K562 (cell line): ENCODE results near the gene SREBF1. TPM values are rescaled to one million over a fixed set of nuclear protein-coding genes. Genes with fewer than 3 reads are reported as not detected.
A peak's percentile ranks its signal among the peaks of the same experiment; 100 is the strongest.

Experiments used
- ATAC-seq: fragments of 200-7000 bp; cut with Tn5 transposase; 3 replicates; pipeline ENCODE4 v1.9.1; 2020; ENCODE audit warnings: moderate library complexity
- BruUV-seq: library from RNA; stranded (reverse); fragments of 400-500 nt; replicated peaks from 2 replicates; lab custom pipeline; 2021; lab: Mats Ljungman, UMichigan
- CTCF ChIA-PET: fragments of 300-600 bp; formaldehyde crosslinking; extraction: SDS; loops from one replicate; lab custom pipeline; 2021; ENCODE audit warnings: low intra/inter-chr PET ratio; lab: Yijun Ruan, JAX
- POLR2A ChIA-PET: fragments of 300-600, 350-650 bp; sonication (Branson Sonifier 250); formaldehyde crosslinking; extraction: SDS; loops from one replicate; lab custom pipeline; 2021; ENCODE audit warnings: antibody characterized with exemption, inconsistent platforms; lab: Yijun Ruan, JAX
- DNase-seq, 4 experiments: peaks; one replicate each; pipeline versions ENCODE4 v3.0.0 to v3.0.0-alpha.2; 2011 to 2018; ENCODE audit warnings: low spot score in 3 of 4, mixed read lengths in 3 of 4; ENCODE audit errors: extremely low read depth in 1 of 4
- FAIRE-seq: peaks from 2 replicates; lab custom pipeline; 2011; peaks lifted over from hg19 to GRCh38; lab: Jason Lieb, UNC
- H2AFZ ChIP-seq: 2 replicates; pipeline ENCODE4 v1.6.0; 2011; ENCODE audit warnings: low read depth, low read length, control low read depth, inconsistent platforms
- H3K27ac ChIP-seq: fragments of 200-600 bp; 3 replicates; pipeline ENCODE4 v1.8.0; 2011; ENCODE audit warnings: low read depth, mild to moderate bottlenecking, control low read depth, inconsistent platforms, low read length, moderate library complexity, mixed read lengths; ENCODE audit errors: extremely low read depth
- H3K27me3 ChIP-seq, 2 experiments: fragments of 300-600 bp in 1 of 2; 2 replicates in 1 of 2; 3 replicates in 1 of 2; pipeline versions ENCODE4 v1.6.0 to v1.8.0; 2011; ENCODE audit warnings: inconsistent platforms in 2 of 2, low read length in 2 of 2, mild to moderate bottlenecking in 1 of 2, mixed read lengths in 1 of 2, moderate library complexity in 1 of 2; ENCODE audit not compliant: control insufficient read depth in 2 of 2, insufficient read depth in 2 of 2
- H3K36me3 ChIP-seq: fragments of 300-600 bp; 3 replicates; pipeline ENCODE4 v1.8.0; 2011; ENCODE audit warnings: mild to moderate bottlenecking, low read length, inconsistent platforms; ENCODE audit not compliant: control insufficient read depth, insufficient read depth
- H3K4me1 ChIP-seq, 2 experiments: fragments of 200-600 bp in 1 of 2; replicated peaks in 1 of 2; 2 replicates in 1 of 2; 3 replicates in 1 of 2; pipeline versions ENCODE4 v1.5.1 to v1.8.0; 2011; ENCODE audit warnings: inconsistent platforms in 2 of 2, low read length in 2 of 2, mild to moderate bottlenecking in 1 of 2, mixed read lengths in 1 of 2, moderate library complexity in 1 of 2; ENCODE audit not compliant: control insufficient read depth in 2 of 2, insufficient read depth in 2 of 2
- H3K4me2 ChIP-seq: 2 replicates; pipeline ENCODE4 v1.6.1; 2011; ENCODE audit warnings: low read length, control low read depth, inconsistent platforms, mixed read lengths; ENCODE audit not compliant: insufficient read depth
- H3K4me3 ChIP-seq: fragments of 200-600 bp; sonication (generic), shearing (Covaris generic); 2 replicates; pipeline ENCODE4 v1.5.1; 2016; ENCODE audit warnings: control low read depth, inconsistent platforms
- H3K79me2 ChIP-seq: fragments of 200-600 bp; 3 replicates; pipeline ENCODE4 v1.8.0; 2011; ENCODE audit warnings: low read length, inconsistent platforms; ENCODE audit not compliant: control insufficient read depth, insufficient read depth
- H3K9ac ChIP-seq, 2 experiments: 2 replicates each; pipeline versions ENCODE4 v1.6.0 to v1.6.1; 2011; ENCODE audit warnings: low read depth in 2 of 2, low read length in 2 of 2, control low read depth in 1 of 2, inconsistent platforms in 1 of 2, mild to moderate bottlenecking in 1 of 2, mixed read lengths in 1 of 2; ENCODE audit not compliant: insufficient read depth in 1 of 2
- H3K9me1 ChIP-seq: one replicate; pipeline ENCODE4 v1.6.0; 2011; ENCODE audit warnings: inconsistent platforms, mild to moderate bottlenecking, low read length, moderate library complexity; ENCODE audit not compliant: control insufficient read depth, insufficient read depth
- H3K9me3 ChIP-seq: replicated peaks from 2 replicates; pipeline ENCODE4 v1.5.1; 2011; ENCODE audit warnings: low read depth, low read length, inconsistent platforms; ENCODE audit not compliant: control insufficient read depth, insufficient read depth
- H4K20me1 ChIP-seq: replicated peaks from 2 replicates; pipeline ENCODE4 v1.6.1; 2011; ENCODE audit warnings: low read length, inconsistent platforms, mixed read lengths; ENCODE audit not compliant: control insufficient read depth, insufficient read depth
- BCOR ChIP-seq: fragments of 450-650 bp; IDR thresholded peaks from 2 replicates; pipeline ENCODE4 v1.6.1; 2016
- C11orf30 ChIP-seq: fragments of 450-650 bp; IDR thresholded peaks from 2 replicates; pipeline ENCODE4 v1.6.1; 2016; ENCODE audit warnings: low read depth, mild to moderate bottlenecking
- LARP7 ChIP-seq: fragments of 450-650 bp; IDR thresholded peaks from 2 replicates; pipeline ENCODE4 v1.6.1; 2016
- MYNN ChIP-seq, 2 experiments: sonication (generic); formaldehyde crosslinking in 1 of 2; IDR thresholded peaks; 2 replicates each; pipeline versions ENCODE4 v1.5.0 to v1.6.1; 2016 to 2020; ENCODE audit warnings: antibody characterized with exemption in 1 of 2, missing genetic modification reagents in 1 of 2
- NR2C2 ChIP-seq, 2 experiments: fragments of 200-800 bp in 1 of 2; sonication (Bioruptor generic) in 1 of 2; sonication (generic) in 1 of 2; formaldehyde crosslinking in 1 of 2; IDR thresholded peaks; 2 replicates each; pipeline versions ENCODE4 v1.6.1 to v1.8.0; 2016 to 2022; ENCODE audit warnings: mild to moderate bottlenecking in 1 of 2, missing compliant biosample characterization in 1 of 2, missing genetic modification characterization in 1 of 2, missing genetic modification reagents in 1 of 2
- SMARCA5 ChIP-seq: fragments of 450-650 bp; IDR thresholded peaks from 2 replicates; pipeline ENCODE4 v1.6.1; 2016
- ZFP36 ChIP-seq: fragments of 150-350 bp; IDR thresholded peaks from 2 replicates; pipeline ENCODE4 v1.6.1; 2018; ENCODE audit warnings: low read length, low read depth; ENCODE audit not compliant: partially characterized antibody
- ZFX ChIP-seq: sonication (generic); formaldehyde crosslinking; IDR thresholded peaks from 2 replicates; pipeline ENCODE4 v1.8.0; 2022; ENCODE audit warnings: mild to moderate bottlenecking, missing genetic modification reagents, moderate library complexity
- ZKSCAN3 ChIP-seq: fragments of 250-450 bp; sonication (Bioruptor Pico); IDR thresholded peaks from 2 replicates; pipeline ENCODE4 v1.4.0; 2020
- ZNF217 ChIP-seq: sonication (generic); formaldehyde crosslinking; IDR thresholded peaks from 2 replicates; pipeline ENCODE4 v1.8.0; 2022; ENCODE audit warnings: mild to moderate bottlenecking, missing genetic modification reagents
- ZNF316 ChIP-seq: fragments of 450-650 bp; IDR thresholded peaks from 2 replicates; pipeline ENCODE4 v1.6.1; 2016
- WGBS: fragments of 100-300 bp; shearing (Covaris generic); methylation state at CpG from one replicate; pipeline ENCODE4 v1.1.6; 2016; ENCODE audit warnings: low coverage, mixed read lengths; ENCODE audit not compliant: insufficient coverage; ENCODE audit errors: missing lambda C conversion rate; 5-methylcytosine and 5-hydroxymethylcytosine counted together
- in situ Hi-C: fragments of 300-500 bp; cut with MboI; formaldehyde crosslinking; loops from 4 replicates; pipeline ENCODE4 v1.15.0; 2018; ENCODE audit warnings: inconsistent platforms, mixed read lengths
- intact Hi-C: fragments of 100-400 bp; cut with micrococcal nuclease; formaldehyde crosslinking; loops from 2 replicates; pipeline ENCODE4 v1.14.2; 2022
- polyA plus RNA-seq, 8 experiments: library from polyadenylated mRNA; depleted of rRNA in 4 of 8; stranded (reverse) in 5 of 8; unstranded in 3 of 8; fragments of >200 nt; fragmentation: Nextera tagmentation in 2 of 8; fragmentation: Illumina TruSeq in 1 of 8; extraction: Ambion mirVana in 2 of 8; extraction: Trizol in 1 of 8; gene quantifications; 2 replicates each; pipeline versions ENCODE4 v1.2.1 to v1.2.3, GENCODE V29; 2011 to 2014; ENCODE audit warnings: inconsistent platforms in 1 of 8, missing spikeins in 1 of 8
- total RNA-seq, 7 experiments: library from RNA; depleted of rRNA in 6 of 7; stranded (reverse); fragments of >200 nt in 6 of 7; fragmentation: Illumina TruSeq in 2 of 7; extraction: Trizol in 2 of 7; gene quantifications; 2 replicates each; pipeline versions ENCODE4 v1.2.1 to v1.2.3, GENCODE V29; 2011 to 2021; ENCODE audit warnings: low replicate concordance in 1 of 7
- TF ChIP-seq, protein P1 (sequence below), 2 experiments: fragments of 450-650 bp in 1 of 2; sonication (generic) in 1 of 2; formaldehyde crosslinking in 1 of 2; IDR thresholded peaks; 2 replicates each; pipeline versions ENCODE4 v1.7.1 to v1.9.0; 2016 to 2022; ENCODE audit warnings: inconsistent platforms in 1 of 2, mild to moderate bottlenecking in 1 of 2, missing genetic modification reagents in 1 of 2

SREBF1 gene
- total and polyA plus RNA-seq, 9 of the 15 experiments (the other 6 are each of a cell fraction or from before 2014, with no cell fraction given): 1.6 to 169 (median 69.4) TPM

DNA sequence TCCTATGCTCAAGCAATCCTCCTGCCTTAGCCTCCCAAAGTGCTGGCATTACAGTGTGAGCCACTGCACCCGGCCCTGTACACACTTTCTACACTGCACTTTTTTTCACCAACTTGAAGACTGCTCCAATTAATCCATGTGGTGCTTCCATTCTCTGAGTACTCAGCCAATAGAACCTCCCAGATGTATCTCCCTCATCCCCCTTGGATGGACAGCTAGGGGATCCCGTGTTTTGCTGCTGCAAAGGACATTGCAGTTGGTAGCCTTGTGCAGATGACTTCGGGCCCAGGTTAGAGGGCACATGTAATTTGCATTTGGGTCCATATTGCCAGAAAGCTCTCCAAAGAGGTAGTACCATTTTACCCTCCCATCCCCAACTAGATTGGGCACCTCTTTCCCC is 59.9 kb downstream of the SREBF1 start (continued):
- no peak for TF ChIP-seq ZFX
- TF ChIP-seq LARP7: no peak

DNA sequence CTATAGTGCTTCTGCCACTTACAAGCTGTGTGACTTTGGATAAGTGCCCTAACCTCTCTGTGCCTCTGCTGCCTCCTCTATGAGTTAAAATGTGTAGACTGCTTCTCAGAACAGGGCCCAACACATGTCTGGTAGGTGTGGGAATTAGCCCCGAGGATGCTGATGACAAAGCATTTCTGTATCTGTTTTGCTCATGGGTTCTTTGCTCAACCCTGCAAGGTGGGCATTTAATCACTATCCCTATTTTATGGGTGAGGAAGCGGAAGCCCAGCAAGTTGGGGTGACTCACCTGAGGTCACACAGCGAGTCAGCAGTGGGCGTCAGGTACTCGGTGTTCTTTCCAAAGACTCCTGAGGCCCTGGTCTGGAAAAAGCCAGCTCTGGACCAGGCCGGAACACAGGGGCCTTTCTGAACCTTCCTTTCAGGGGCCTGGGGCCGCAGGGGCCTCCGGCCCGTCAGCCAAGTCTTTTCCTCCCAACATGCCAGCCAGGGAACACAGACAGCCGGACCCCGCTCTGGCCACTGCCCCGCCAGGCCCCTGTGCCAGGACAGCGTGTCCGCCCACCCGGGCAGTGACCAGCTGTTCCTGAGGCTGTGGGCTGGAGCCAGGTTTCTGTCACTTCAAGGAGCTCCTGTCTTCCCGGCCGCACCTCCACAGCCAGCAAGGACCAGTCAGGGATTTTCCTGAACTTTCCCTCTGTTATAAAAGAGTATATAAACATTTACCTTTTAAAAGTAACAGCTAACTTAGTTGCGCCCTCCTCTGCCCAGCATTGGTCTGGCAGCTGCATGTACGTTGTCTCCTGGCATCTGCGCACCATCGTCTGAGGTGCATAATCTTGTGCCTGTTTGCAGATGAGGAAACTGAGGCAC is 62.5 kb downstream of the SREBF1 start:
- H3K9me1 ChIP-seq: no peaks in the 10 kb centered on the region
- no TSS peak for BruUV-seq
- ChIA-PET POLR2A (interaction anchor here (0.9 to 1.0 kb wide), 2 partner anchors 10 to 11 kb away, joined by 3 to 6 read pairs; no protein-coding TSS in a partner anchor), CTCF (no interaction called here)
- no peaks in the 10 kb centered on the region for H3K36me3 ChIP-seq
- in situ Hi-C loops (no loop called here), intact Hi-C loops (no loop called here)
- peaks cover 0 to 17% of the 10 kb centered on the region in 2 experiments; a peak in 2 of 5 replicates for H3K4me1 ChIP-seq
- no peak overlapping the region for H3K4me3 ChIP-seq
- ATAC-seq (no peak), FAIRE-seq (no peak), DNase-seq (no peak)
- no peak overlapping the region for H3K27ac ChIP-seq
- H3K79me2 ChIP-seq: no peaks in the 10 kb centered on the region
- H3K9ac ChIP-seq: no peak overlapping the region; a peak in 1 of 4 replicates
- H3K9me3 ChIP-seq: no peaks in the 10 kb centered on the region
- H3K27me3 ChIP-seq: no peaks in the 10 kb centered on the region
- 75% methylated on average over 15 of the region's 21 CpGs for whole genome bisulfite sequencing
- no peak overlapping the region for H2AFZ ChIP-seq
- no peak overlapping the region for H3K4me2 ChIP-seq
- H4K20me1 ChIP-seq: no peaks in the 10 kb centered on the region
- TF ChIP-seq BCOR (peak; percentile 33; the same call in 1 of the 2 replicates), NR2C2 (CRISPR knock-in tag; IDR thresholded peaks at IDR 0.05) (no peak), NR2C2 (tag; IDR thresholded peaks at IDR 0.05) (no peak), C11orf30 (peak; percentile 46; the same call in 1 of the 2 replicates), ZFP36 (peak; percentile 89), ZNF316 (peak; percentile 48; the same call in 1 of the 2 replicates), SMARCA5 (0 out of 2 replicates have a peak, but pooled peaks have one; percentile 50), ZKSCAN3 (CRISPR knock-in tag) (no peak), MYNN (IDR thresholded peaks at IDR 0.05) (no peak), MYNN (CRISPR knock-in tag; IDR thresholded peaks at IDR 0.05) (no peak), ZNF217 (CRISPR knock-in tag) (no peak)
- TF ChIP-seq, protein P1, sequence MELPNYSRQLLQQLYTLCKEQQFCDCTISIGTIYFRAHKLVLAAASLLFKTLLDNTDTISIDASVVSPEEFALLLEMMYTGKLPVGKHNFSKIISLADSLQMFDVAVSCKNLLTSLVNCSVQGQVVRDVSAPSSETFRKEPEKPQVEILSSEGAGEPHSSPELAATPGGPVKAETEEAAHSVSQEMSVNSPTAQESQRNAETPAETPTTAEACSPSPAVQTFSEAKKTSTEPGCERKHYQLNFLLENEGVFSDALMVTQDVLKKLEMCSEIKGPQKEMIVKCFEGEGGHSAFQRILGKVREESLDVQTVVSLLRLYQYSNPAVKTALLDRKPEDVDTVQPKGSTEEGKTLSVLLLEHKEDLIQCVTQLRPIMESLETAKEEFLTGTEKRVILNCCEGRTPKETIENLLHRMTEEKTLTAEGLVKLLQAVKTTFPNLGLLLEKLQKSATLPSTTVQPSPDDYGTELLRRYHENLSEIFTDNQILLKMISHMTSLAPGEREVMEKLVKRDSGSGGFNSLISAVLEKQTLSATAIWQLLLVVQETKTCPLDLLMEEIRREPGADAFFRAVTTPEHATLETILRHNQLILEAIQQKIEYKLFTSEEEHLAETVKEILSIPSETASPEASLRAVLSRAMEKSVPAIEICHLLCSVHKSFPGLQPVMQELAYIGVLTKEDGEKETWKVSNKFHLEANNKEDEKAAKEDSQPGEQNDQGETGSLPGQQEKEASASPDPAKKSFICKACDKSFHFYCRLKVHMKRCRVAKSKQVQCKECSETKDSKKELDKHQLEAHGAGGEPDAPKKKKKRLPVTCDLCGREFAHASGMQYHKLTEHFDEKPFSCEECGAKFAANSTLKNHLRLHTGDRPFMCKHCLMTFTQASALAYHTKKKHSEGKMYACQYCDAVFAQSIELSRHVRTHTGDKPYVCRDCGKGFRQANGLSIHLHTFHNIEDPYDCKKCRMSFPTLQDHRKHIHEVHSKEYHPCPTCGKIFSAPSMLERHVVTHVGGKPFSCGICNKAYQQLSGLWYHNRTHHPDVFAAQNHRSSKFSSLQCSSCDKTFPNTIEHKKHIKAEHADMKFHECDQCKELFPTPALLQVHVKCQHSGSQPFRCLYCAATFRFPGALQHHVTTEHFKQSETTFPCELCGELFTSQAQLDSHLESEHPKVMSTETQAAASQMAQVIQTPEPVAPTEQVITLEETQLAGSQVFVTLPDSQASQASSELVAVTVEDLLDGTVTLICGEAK (IDR thresholded peaks at IDR 0.05): no peak
- TF ChIP-seq, protein P1 (CRISPR knock-in tag; IDR thresholded peaks at IDR 0.05): no peak
